ENCODE data around the gene ZWILCH.

GRCh38 chr15:66542896-66543295 lies 37.8 kb downstream of the ZWILCH start:
- TF ChIP-seq TAF1 (IDR thresholded peaks at IDR 0.05; ENCODE audit: borderline replicate concordance, insufficient read depth, low read length) (no peak), SIN3A (IDR thresholded peaks at IDR 0.05; ENCODE audit: borderline replicate concordance, insufficient read depth, low read length) (no peak), POLR2AphosphoS5 (IDR thresholded peaks at IDR 0.05; ENCODE audit: low read depth, low read length) (no peak)
